Kidney (tissue), 14 donors: Measurements from ENCODE around the gene KLK12. TPM values are rescaled to one million over a fixed set of nuclear protein-coding genes. Genes with fewer than 3 reads are reported as not detected.

Source experiments
- DNase-seq, 5 donors: peaks; one replicate each; pipeline ENCODE4 v3.0.0-alpha.2; 2013 to 2020
- FAIRE-seq: peaks from 2 replicates; lab custom pipeline; 2012; peaks lifted over from hg19 to GRCh38; lab: Jason Lieb, UNC
- H3K27ac ChIP-seq, 2 donors: one replicate each; pipeline ENCODE4 v1.7.0; 2013; ENCODE audit warnings: low read depth in 2 of 2, low read length in 2 of 2, inconsistent platforms in 1 of 2
- H3K27me3 ChIP-seq: one replicate; pipeline ENCODE4 v1.7.1; 2013; ENCODE audit warnings: low read length, inconsistent platforms; ENCODE audit not compliant: control insufficient read depth, insufficient read depth
- H3K36me3 ChIP-seq, 3 donors: one replicate each; pipeline versions ENCODE4 v1.7.0 to v1.7.1; 2013; ENCODE audit warnings: low read length in 3 of 3, control low read depth in 1 of 3, inconsistent platforms in 1 of 3; ENCODE audit not compliant: insufficient read depth in 3 of 3, control insufficient read depth in 2 of 3
- H3K4me1 ChIP-seq, 3 donors: one replicate each; pipeline versions ENCODE4 v1.7.0 to v1.7.1; 2013; ENCODE audit warnings: low read length in 3 of 3, inconsistent platforms in 1 of 3, low read depth in 1 of 3; ENCODE audit not compliant: control insufficient read depth in 2 of 3, insufficient read depth in 2 of 3
- H3K4me3 ChIP-seq, 3 donors: one replicate each; pipeline versions ENCODE4 v1.7.0 to v1.8.1; 2013; ENCODE audit warnings: low read length in 3 of 3, control low read depth in 1 of 3, inconsistent platforms in 1 of 3
- H3K9ac ChIP-seq, 3 donors: one replicate each; pipeline versions ENCODE4 v1.7.0 to v1.7.1; 2013; ENCODE audit warnings: low read length in 3 of 3, control low read depth in 1 of 3, inconsistent platforms in 1 of 3
- H3K9me3 ChIP-seq, 3 donors: one replicate each; pipeline versions ENCODE4 v1.7.0 to v1.7.1; 2013; ENCODE audit warnings: low read length in 3 of 3, control low read depth in 1 of 3, inconsistent platforms in 1 of 3; ENCODE audit not compliant: control insufficient read depth in 2 of 3, insufficient read depth in 1 of 3
- CTCF ChIP-seq: IDR thresholded peaks from 3 replicates; pipeline ENCODE4 v1.5.1; 2012; ENCODE audit warnings: mild to moderate bottlenecking, moderate library complexity, borderline replicate concordance; ENCODE audit not compliant: insufficient read depth; ENCODE audit errors: extremely low read depth
- intact Hi-C: fragments of 100-400 bp; cut with DNase I; formaldehyde crosslinking; loops from one replicate; pipeline ENCODE4 v1.11.1; 2022
- polyA plus RNA-seq: library from polyadenylated mRNA; stranded (reverse); fragments of 350-450 nt; fragmentation: Illumina TruSeq; extraction: RNeasy Lipid Tissue Mini Kit (QIAGEN cat#74804); gene quantifications from one replicate; pipeline ENCODE4 v1.2.3, GENCODE V29; 2014; ENCODE audit warnings: low read depth, low replicate concordance; ENCODE audit not compliant: insufficient read depth
- total RNA-seq: library from RNA; stranded (reverse); fragmentation: NEBNext Ultra II Directional; extraction: Animal tissue kit (Norgen Biotek cat#: 25700); gene quantifications from one replicate; pipeline ENCODE4 v1.2.1, GENCODE V29; 2021
- donor health status: control.
- donor health status: control.
- donor health status: control.
- donor health status: control.
- donor health status: control.
- donor health status: DM: yes; HTN: yes; CAD: no.
- donor health status: Normal renal cell carcinoma (clear cell type).

The KLK12 gene
- total and polyA plus RNA-seq, 2 donors from 2014 or later: not detected

GRCh38 chr19:51083181-51083580 is 48.4 kb upstream of the KLK12 start:
- Histone ChIP-seq H3K4me1 (no peaks in the 10 kb centered on the region), H3K9me3 (no peaks in the 10 kb centered on the region), H3K27me3 (no peaks in the 10 kb centered on the region), H3K4me3 (no peak overlapping the region), H3K9ac (no peak overlapping the region), H3K27ac (no peak overlapping the region), H3K36me3 (no peaks in the 10 kb centered on the region)
- no peak for FAIRE-seq
- TF ChIP-seq CTCF: no peak
- intact Hi-C loops: no loop called here
- no peak for DNase-seq

- no peak within 1 kb of the TSS for H3K27ac ChIP-seq
- H3K9me3 ChIP-seq: no peaks in the 10 kb centered on the region
- no peaks in the 10 kb centered on the region for H3K27me3 ChIP-seq
- DNase-seq (peak in 4 of 5 donors; percentile 14 to 48 (median 28)), FAIRE-seq (no peak)
- H3K36me3 ChIP-seq: no peaks in the 10 kb centered on the region
- intact Hi-C loops: no loop called here
- H3K9ac ChIP-seq: no peak within 1 kb of the TSS
- no peak for TF ChIP-seq CTCF
- no peaks in the 10 kb centered on the region for H3K4me1 ChIP-seq
- no peak within 1 kb of the TSS for H3K4me3 ChIP-seq
Measured at GRCh38 chr19:51082611-51083010, 47.8 kb upstream of the KLK12 start, which contains the start of gene KLK14. Gene KLK14 (minus strand): TSS chr19:51082887. CDS start chr19:51082614, 273 bp downstream.

GRCh38 chr19:51081476-51081875 is 46.7 kb upstream of the KLK12 start:
- no peak for FAIRE-seq
- no peak overlapping the region for H3K9ac ChIP-seq
- DNase-seq: peak in 2 of 5 donors; percentile 9 to 34
- H3K27me3 ChIP-seq: no peaks in the 10 kb centered on the region
- intact Hi-C loops: no loop called here
- H3K4me3 ChIP-seq: no peak overlapping the region
- H3K36me3 ChIP-seq: no peaks in the 10 kb centered on the region
- no peaks in the 10 kb centered on the region for H3K9me3 ChIP-seq
- TF ChIP-seq CTCF: no peak
- H3K4me1 ChIP-seq: no peaks in the 10 kb centered on the region
- no peak overlapping the region for H3K27ac ChIP-seq
